Ureter (tissue), 1 donor: Measurements from ENCODE around the gene NR3C2. TPM values are rescaled to one million over a fixed set of nuclear protein-coding genes. Genes with fewer than 3 reads are reported as not detected.
"Not testable (repeated sequence)": the region's sequence is repeated elsewhere in the genome, so short reads cannot be mapped to it uniquely, and the experiment has no call there.

Source experiments
- DNase-seq: peaks from one replicate; pipeline ENCODE4 v3.0.0-alpha.2; 2020; ENCODE audit warnings: low spot score
- total RNA-seq: library from RNA; stranded (reverse); gene quantifications from one replicate; pipeline ENCODE4 v1.2.4, GENCODE V29; 2023
- donor health status: DM: yes; HTN: yes; CAD: no.

NR3C2 gene
- total RNA-seq, 1 donor from 2014 or later, result 31.6 TPM

GRCh38 chr4:148112231-148112982 lies 329.8 kb downstream of the NR3C2 start:
- DNase-seq, result no peak

DNA sequence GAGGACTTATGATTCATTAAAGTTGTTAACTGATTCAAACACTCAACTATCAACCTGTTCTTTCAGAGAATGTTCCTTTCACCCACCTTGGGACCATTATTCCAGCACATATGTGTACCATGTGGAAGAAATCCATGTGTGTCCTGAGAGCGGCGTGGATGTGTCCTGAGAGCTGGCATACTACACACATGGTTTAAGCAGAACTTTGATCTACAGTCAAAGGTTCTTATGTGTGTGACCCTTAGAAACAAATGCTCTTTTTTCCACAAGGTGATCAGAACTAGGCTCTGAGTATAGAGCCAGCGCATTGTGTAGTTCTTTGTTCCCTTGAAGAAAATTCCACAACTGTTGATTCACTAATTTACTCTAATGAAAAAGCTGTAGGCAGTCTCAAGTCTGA lies 332.0 kb downstream of the NR3C2 start:
- DNase-seq, result no peak

DNA sequence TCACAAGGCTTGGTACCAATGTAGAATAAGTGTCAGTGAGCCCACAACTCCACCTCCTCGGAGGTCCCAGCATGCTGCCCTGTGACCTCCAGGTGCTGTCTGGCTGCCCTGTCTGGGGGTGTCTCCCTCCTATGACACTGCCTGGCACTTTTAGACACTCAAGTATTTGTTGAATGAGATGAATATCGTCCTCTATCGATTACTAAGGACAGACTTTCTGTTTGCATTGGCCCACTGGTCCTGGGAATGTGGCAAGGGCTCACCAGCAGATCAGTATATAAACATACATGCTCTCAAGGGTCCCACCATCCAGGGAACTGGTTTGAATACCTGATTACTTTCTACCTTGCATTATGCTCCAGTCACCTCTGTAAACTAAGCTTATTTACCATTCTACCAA lies 333.0 kb downstream of the NR3C2 start:
- DNase-seq, result no peak

GRCh38 chr4:148108766-148109165 lies 333.4 kb downstream of the NR3C2 start:
- no peak for DNase-seq

DNA sequence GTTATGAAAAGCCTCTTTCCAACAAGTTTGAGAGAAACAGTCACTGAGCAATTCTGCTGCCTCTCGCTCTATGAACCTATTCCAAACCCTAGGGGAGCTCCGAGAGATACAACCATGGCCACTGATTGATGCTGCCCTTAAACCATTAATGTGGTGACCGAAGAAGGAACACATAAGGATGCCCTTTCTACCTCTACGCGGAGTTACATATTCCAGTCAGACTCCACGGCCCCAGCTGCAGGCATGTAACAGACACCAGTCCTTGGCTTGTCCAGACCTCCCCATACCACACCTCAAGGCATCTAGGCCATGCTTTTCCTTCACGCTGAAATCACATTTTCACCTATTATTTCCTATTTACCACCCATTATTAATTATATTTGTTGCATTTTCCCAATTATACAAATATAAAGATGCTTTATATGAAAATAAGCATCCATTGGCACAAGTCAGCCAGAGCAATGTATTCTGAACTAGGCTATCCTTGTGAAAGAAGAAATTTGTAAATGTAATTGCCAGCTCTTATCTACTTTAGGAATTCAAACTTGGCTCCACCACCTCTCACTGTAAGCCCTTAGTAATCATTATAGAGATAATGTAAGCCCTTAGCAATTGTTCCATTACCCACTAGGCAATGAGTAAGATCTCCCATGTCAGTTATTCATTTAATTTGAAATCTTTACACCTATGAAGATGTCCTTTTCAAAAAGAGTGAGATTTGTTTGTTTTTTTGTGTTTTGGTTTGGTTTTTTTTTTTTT lies 338.4 kb downstream of the NR3C2 start:
- no peak for DNase-seq

DNA sequence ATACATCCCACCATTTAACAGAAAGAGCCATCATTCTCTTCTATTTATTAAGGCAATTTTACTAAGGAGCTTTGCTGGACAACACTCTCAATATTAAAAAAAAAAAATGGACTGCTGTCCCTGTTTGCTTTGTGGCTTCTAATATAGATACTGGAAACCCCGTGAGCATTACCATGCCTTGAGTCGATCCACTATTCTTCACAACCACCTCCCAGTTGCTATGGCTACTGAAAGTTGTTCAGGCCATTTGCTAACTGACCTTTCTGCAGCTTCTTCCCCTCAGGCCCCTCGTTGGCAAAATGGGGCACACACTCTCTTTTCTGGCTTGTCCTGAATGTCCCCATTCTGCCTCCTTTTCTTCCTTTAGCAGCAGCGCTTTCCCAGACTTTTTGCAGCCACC lies 340.4 kb downstream of the NR3C2 start:
- DNase-seq, result no peak

DNA sequence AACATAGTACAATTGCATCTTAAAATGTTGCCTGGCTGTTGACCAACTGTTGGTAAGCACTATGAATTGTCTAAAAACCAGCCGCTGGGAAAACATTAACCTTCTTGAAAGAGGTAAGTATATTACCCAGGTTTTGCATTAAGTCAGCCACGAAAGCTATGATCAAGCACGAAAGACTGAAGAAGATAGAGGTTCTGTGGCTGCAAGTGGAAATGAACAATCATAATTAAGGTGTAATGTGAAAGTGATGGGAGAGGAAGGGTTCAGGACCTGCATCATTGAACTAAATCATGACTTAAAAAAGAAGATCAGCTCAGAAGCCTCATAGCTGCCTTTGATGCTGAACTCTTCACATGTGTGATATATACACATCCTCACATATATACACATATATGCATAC lies 341.0 kb downstream of the NR3C2 start:
- no peak for DNase-seq

DNA sequence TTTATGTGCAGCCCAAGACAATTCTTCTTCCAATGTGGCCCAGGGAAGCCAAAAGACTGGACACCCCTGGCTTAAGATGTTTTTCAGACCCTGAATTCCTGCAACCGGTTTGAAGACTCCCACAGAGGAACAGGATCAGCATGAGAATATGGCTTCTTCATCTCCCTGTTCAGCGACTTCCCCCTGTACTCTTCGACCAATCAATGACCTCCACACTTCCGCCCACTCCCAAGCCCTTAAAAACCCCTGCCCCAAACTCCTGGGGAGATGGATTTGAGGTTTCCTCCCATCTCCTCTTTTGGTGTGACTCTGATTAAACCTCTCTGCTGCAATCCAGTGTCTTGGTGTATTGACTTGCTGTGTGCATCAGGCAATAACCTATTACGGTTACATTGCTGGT lies 344.4 kb downstream of the NR3C2 start:
- no peak for DNase-seq

DNA sequence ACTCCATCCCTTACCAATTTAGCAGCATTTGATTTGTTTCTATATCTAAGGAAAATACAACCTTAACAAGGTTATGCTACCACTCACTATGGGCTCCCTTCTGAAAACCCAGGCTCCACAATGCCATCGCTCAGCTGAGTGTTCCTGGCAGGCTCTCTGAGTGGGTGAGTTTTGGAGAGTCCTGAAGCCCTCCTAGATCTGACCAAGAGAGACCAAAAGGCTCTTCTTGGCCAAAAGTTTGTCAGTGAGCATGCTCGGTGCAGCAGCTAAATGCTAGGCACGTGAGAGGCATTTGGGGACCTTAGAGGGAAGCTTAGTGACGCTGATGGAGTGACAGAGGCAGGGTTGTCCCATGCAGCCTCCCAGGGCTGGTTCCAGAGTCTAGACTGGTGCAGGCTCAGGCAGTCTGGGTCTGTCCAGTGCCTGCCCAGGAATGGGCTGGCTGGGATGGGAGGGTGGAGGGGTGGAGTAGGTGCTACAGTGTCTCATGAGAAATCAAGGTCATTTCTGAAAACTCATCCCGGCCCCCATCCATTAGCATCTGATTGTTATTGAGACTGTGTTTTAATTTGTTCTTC lies 346.8 kb downstream of the NR3C2 start:
- DNase-seq, result no peak

- no peak for DNase-seq
Observed at GRCh38 chr4:148094149-148094548, 348.1 kb downstream of the NR3C2 start.

DNA sequence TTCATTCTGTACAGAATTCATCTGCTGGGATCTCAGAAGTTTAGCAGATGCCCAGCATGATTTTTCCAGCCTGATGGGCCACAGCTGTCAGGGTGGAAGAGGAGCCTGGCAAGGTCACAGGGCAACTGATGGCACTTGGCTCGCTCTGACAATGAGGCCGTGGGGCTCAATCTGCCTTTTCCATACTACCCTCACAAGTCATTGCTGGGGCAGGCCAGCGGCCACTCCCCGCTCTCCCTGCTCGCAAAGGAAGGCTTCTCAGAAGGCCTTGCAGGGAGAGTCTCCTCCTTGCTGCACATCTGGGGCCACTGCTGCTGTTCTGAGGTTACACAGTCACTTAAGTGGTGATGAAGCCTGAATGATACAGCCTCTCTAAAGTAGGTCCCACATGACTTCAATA lies 349.1 kb downstream of the NR3C2 start:
- no peak for DNase-seq

DNA sequence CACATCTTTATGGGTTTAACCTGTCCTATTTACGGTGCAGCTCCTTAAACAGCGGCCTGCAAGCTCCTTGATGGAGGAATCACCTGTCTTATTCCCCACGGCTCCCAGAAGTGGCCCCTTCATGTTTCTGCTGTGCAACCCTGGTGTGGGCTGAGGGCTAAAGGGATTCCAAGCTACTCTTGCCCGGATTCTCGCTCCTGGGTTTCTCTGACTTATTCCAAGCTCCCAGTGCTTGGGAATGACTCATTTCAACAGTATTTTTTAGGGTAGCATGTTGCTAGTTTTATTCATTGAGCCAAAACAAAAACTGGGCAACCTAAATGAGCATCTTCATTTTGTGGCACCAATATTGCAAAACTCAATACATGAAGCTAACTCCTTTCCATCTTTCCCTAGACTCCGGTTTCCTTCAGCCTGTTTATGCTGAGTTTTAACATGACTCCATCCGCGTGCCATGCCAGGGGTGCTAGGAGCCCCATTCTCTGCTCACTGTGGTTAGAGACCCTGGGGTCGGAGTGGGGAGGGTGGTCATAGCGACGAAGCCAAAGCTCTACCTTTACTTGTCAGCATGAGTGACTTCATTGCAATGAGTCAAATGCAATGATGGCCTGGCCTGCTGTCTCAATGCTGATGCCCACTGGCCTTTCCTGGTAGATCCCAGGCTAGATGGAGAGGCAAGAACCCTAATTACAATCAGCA lies 349.7 kb downstream of the NR3C2 start:
- no peak for DNase-seq

- no peak for DNase-seq
Observed at GRCh38 chr4:148091896-148092295, 350.3 kb downstream of the NR3C2 start.

DNA sequence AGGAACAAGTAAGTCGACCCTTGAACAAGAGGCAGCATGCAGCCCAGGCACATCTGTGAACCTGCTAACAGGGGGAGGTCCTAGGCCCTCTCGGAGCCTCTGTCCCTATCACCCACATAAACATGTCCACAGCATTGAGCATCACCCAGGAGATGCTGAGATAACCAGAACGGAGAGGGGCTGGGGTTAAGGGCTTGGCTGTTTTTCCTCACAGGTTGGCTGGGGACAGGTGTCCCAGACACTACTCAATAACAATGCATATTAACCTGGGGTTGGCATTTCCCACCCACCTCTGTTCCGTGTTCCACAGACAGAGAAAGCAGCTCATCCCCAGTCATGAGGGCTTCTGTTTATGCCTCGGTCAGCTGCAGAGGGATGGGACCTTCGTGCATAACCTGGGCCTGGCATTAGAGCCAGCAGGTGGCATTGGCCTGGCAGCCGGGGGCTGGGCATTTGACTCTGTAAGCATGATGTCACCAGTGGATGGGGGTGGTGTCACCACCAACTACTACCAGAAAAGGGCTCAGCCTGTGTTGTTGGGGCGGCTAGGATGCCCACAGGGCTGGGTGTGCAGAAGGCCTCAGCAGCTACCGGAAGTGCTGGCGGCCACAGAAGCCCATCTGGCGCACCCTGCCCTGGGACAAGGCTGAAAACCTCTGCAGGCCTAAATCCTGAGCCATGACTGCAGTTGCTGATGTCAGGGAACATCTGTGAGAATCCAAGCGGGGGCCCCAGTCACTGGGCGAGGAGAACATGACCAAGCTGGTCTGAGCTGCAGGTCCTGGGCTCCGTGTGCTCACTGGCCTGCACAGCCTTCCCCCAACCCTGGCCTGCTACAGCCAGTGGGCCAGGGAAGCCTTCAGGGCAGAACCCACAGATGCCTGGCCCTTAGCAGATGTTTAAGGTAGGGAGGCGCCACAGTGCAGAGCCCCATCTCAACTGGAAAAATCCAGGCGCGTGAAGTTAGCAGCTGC lies 351.4 kb downstream of the NR3C2 start:
- DNase-seq, result no peak

DNA sequence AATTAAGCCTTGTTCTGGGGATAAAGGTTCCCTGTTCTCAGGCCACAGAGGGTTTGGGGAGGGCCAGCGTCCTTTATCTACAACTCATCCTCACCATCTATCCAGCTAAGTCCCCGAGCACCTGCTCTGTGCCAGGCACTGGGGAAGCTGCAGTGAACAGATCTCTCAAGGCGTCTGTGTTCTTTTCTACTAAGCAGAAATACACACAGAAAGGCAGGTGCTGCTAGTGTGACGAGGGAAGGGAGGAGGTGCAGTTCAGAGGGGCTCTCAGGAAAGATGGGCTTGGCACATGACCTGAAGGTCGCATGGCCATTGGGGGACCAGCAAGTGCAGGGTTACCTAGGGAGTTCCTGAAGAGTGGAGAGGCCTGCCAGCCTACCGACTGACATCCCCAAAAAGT lies 352.2 kb downstream of the NR3C2 start:
- no peak for DNase-seq

DNA sequence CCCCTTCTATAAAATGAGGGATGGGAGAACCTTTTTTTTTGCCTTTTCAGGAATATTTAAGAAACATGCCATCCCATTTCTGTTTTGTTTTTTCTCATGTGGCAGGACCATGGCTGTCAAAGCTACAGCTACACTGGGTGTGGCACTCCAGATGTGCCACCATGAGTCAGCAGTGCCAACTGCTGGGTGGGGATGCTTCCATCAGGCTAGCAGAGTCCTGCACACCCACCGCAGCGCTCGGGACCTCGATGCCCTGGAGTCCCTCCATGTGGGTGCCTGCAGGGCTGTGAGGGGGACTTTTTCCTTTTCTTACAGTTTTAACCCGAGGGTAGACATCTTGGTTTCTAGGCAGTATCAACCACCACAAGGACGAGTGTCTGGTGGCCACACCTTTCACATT lies 352.6 kb downstream of the NR3C2 start:
- no peak for DNase-seq

GRCh38 chr4:148083073-148083472 lies 359.1 kb downstream of the NR3C2 start:
- DNase-seq, result not testable (repeated sequence)

- DNase-seq, result no peak
Observed at GRCh38 chr4:148081745-148082144, 360.5 kb downstream of the NR3C2 start.

DNA sequence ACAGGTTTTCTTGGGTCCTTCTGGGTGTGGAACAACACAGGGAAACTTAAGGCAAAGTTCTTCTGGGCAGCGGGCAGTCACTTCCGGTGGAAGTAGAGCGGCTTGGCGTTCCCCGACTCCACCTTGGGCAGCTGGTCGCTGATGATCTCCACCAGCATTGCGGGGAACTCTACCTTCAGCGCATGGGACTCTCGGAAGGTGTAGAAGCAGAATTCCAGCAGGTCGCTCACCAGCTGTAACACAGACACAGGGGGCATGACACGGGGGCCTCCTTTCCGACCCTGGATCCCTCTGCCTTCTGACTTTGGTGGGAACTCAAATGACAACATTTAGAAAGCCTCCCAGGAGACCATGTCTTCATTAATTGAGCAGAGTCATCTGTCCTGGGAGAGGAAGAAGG lies 360.9 kb downstream of the NR3C2 start:
- no peak for DNase-seq

DNA sequence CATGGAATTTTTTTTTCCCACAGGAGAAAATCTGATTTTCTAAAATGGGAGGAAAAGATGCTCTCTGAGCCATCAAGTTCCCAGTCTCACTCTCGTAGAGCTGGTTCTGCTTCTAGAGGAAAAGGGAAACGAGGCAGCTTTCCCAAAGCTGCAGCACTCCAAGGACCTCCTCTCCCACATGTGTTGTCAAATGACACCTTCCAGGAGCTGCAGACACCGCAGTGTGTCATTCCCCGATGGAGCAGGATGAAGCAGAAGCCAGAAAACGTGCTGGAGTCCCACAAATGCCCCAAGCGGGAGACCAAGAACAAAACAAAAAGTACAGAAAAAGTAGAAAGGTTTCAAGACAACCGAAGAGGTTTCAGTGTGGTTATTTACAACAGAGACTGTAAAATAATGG lies 362.3 kb downstream of the NR3C2 start:
- no peak for DNase-seq

GRCh38 chr4:148078061-148078460 lies 364.2 kb downstream of the NR3C2 start:
- DNase-seq, result no peak
